ENCODE results near the gene TRMT13. TPM values are rescaled to one million over a fixed set of nuclear protein-coding genes. Genes with fewer than 3 reads are reported as not detected.
A peak's percentile ranks its signal among the peaks of the same experiment; 100 is the strongest.

TRMT13 gene
- total RNA-seq, 1 donor from 2014 or later = 17.3 TPM

GRCh38 chr1:100130552-100131077 lies 2.3 kb upstream of the TRMT13 start:
- no peak for DNase-seq (ENCODE audit: low read depth)
- H3K27me3 ChIP-seq (ENCODE audit: control insufficient read depth, insufficient read depth, low read length) = no peaks in the 10 kb centered on the region
- no peak for TF ChIP-seq CTCF (IDR thresholded peaks at IDR 0.05; ENCODE audit: insufficient read depth, low read length, poor library complexity, severe bottlenecking)
- no peak overlapping the region for H3K4me3 ChIP-seq (ENCODE audit: low read depth, low read length)
- H3K36me3 ChIP-seq (ENCODE audit: control insufficient read depth, insufficient read depth, low read length) = no peaks in the 10 kb centered on the region

- Histone ChIP-seq H3K36me3 (ENCODE audit: control insufficient read depth, insufficient read depth, low read length) (no peaks in the 10 kb centered on the region), H3K27me3 (ENCODE audit: control insufficient read depth, insufficient read depth, low read length) (no peaks in the 10 kb centered on the region), H3K4me3 (ENCODE audit: low read depth, low read length) (peak overlapping the region; percentile 78)
- no peak for TF ChIP-seq CTCF (IDR thresholded peaks at IDR 0.05; ENCODE audit: insufficient read depth, low read length, poor library complexity, severe bottlenecking)
- no peak for DNase-seq (ENCODE audit: low read depth)
Measured at GRCh38 chr1:100131623-100132022, 1.3 kb upstream of the TRMT13 start.

- H3K27me3 ChIP-seq (ENCODE audit: control insufficient read depth, insufficient read depth, low read length) = no peaks in the 10 kb centered on the region
- no peak for DNase-seq (ENCODE audit: low read depth)
- H3K4me3 ChIP-seq (ENCODE audit: low read depth, low read length) = no peak overlapping the region
- no peak for TF ChIP-seq CTCF (IDR thresholded peaks at IDR 0.05; ENCODE audit: insufficient read depth, low read length, poor library complexity, severe bottlenecking)
- H3K36me3 ChIP-seq (ENCODE audit: control insufficient read depth, insufficient read depth, low read length) = peaks cover 1% of the 10 kb centered on the region
Measured at GRCh38 chr1:100134872-100135271, 1.9 kb downstream of the TRMT13 start.

- H3K36me3 ChIP-seq (ENCODE audit: control insufficient read depth, insufficient read depth, low read length) = peaks cover 1% of the 10 kb centered on the region
- H3K4me3 ChIP-seq (ENCODE audit: low read depth, low read length) = no peak overlapping the region
- no peak for TF ChIP-seq CTCF (IDR thresholded peaks at IDR 0.05; ENCODE audit: insufficient read depth, low read length, poor library complexity, severe bottlenecking)
- no peaks in the 10 kb centered on the region for H3K27me3 ChIP-seq (ENCODE audit: control insufficient read depth, insufficient read depth, low read length)
- DNase-seq (ENCODE audit: low read depth) = no peak
Measured at GRCh38 chr1:100137602-100138001, 4.6 kb downstream of the TRMT13 start.

- DNase-seq (ENCODE audit: low read depth) = no peak
- Histone ChIP-seq H3K36me3 (ENCODE audit: control insufficient read depth, insufficient read depth, low read length) (peaks cover 1% of the 10 kb centered on the region), H3K27me3 (ENCODE audit: control insufficient read depth, insufficient read depth, low read length) (no peaks in the 10 kb centered on the region), H3K4me3 (ENCODE audit: low read depth, low read length) (no peak overlapping the region)
- no peak for TF ChIP-seq CTCF (IDR thresholded peaks at IDR 0.05; ENCODE audit: insufficient read depth, low read length, poor library complexity, severe bottlenecking)
Measured at GRCh38 chr1:100141192-100141591, 8.2 kb downstream of the TRMT13 start.

- no peak for DNase-seq (ENCODE audit: low read depth)
- Histone ChIP-seq H3K27me3 (ENCODE audit: control insufficient read depth, insufficient read depth, low read length) (no peaks in the 10 kb centered on the region), H3K36me3 (ENCODE audit: control insufficient read depth, insufficient read depth, low read length) (peaks cover 1% of the 10 kb centered on the region), H3K4me3 (ENCODE audit: low read depth, low read length) (no peak overlapping the region)
- no peak for TF ChIP-seq CTCF (IDR thresholded peaks at IDR 0.05; ENCODE audit: insufficient read depth, low read length, poor library complexity, severe bottlenecking)
Measured at GRCh38 chr1:100142343-100142742, 9.4 kb downstream of the TRMT13 start.
